K562 (cell line): ENCODE data around the gene TIMM44. TPM values are rescaled to one million over a fixed set of nuclear protein-coding genes. Genes with fewer than 3 reads are reported as not detected.

Experiments
- ARHGAP35 ChIP-seq: fragments of 450-650 bp; IDR thresholded peaks from 2 replicates; pipeline ENCODE4 v1.6.1; 2018; ENCODE audit not compliant: partially characterized antibody
- ARID2 ChIP-seq: fragments of 450-650 bp; IDR thresholded peaks from 2 replicates; pipeline ENCODE4 v1.6.1; 2017; ENCODE audit warnings: antibody characterized with exemption, mild to moderate bottlenecking
- CCNT2 ChIP-seq: IDR thresholded peaks from 2 replicates; pipeline ENCODE4 v1.6.1; 2011; ENCODE audit warnings: borderline replicate concordance, low read depth, mild to moderate bottlenecking, moderate library complexity, mixed read lengths, low read length; ENCODE audit not compliant: insufficient read length; ENCODE audit errors: extremely low read depth
- ELF4 ChIP-seq: fragments of 450-650 bp; formaldehyde crosslinking; IDR thresholded peaks from 2 replicates; pipeline ENCODE4 v1.4.0; 2022; ENCODE audit warnings: missing genetic modification characterization
- ESRRB ChIP-seq: fragments of 250-450 bp; sonication (Bioruptor Pico); IDR thresholded peaks from 2 replicates; pipeline ENCODE4 v1.5.0; 2020; ENCODE audit warnings: mild to moderate bottlenecking, moderate library complexity, borderline replicate concordance
- EWSR1 ChIP-seq: fragments of 450-650 bp; IDR thresholded peaks from 2 replicates; pipeline ENCODE4 v1.6.1; 2018; ENCODE audit warnings: borderline replicate concordance, mild to moderate bottlenecking, low read depth, moderate library complexity; ENCODE audit not compliant: partially characterized antibody
- GABPB1 ChIP-seq: sonication (generic); formaldehyde crosslinking; IDR thresholded peaks from 2 replicates; pipeline ENCODE4 v1.8.0; 2022; ENCODE audit warnings: mild to moderate bottlenecking, missing genetic modification reagents
- HMG20B ChIP-seq: fragments of 250-450 bp; sonication (Bioruptor Pico); IDR thresholded peaks from 2 replicates; pipeline ENCODE4 v1.5.0; 2021; ENCODE audit warnings: mild to moderate bottlenecking
- ILF3 ChIP-seq: fragments of 450-650 bp; IDR thresholded peaks from 2 replicates; pipeline ENCODE4 v1.6.1; 2018; ENCODE audit warnings: antibody characterized with exemption, mild to moderate bottlenecking, moderate library complexity, borderline replicate concordance
- KHSRP ChIP-seq: fragments of 450-650 bp; IDR thresholded peaks from 2 replicates; pipeline ENCODE4 v1.6.1; 2017
- KLF10 ChIP-seq: fragments of 250-450 bp; sonication (Bioruptor Pico); IDR thresholded peaks from 2 replicates; pipeline ENCODE4 v1.6.1; 2021; ENCODE audit warnings: matching md5 sums
- MEIS2 ChIP-seq: fragments of 450-650 bp; IDR thresholded peaks from 2 replicates; pipeline ENCODE4 v1.6.1; 2014; ENCODE audit warnings: mild to moderate bottlenecking; ENCODE audit not compliant: partially characterized antibody
- MYC ChIP-seq, 2 experiments: fragments of 250-450 bp in 1 of 2; sonication (Bioruptor Pico) in 1 of 2; IDR thresholded peaks; 2 replicates each; pipeline versions ENCODE4 v1.5.1 to v1.6.1; 2012 to 2021; ENCODE audit warnings: low read depth in 2 of 2, borderline replicate concordance in 1 of 2, improper control_type of control experiment in 1 of 2, low read length in 1 of 2, mild to moderate bottlenecking in 1 of 2, moderate library complexity in 1 of 2
- RBM39 ChIP-seq: fragments of 200-400 bp; formaldehyde crosslinking; optimal IDR thresholded peaks from 2 replicates; pipeline ENCODE3; 2018; ENCODE audit warnings: low read depth, low read length
- SMARCB1 ChIP-seq: IDR thresholded peaks from 2 replicates; pipeline ENCODE4 v1.6.1; 2011; ENCODE audit warnings: improper control_type of control experiment, low read depth; ENCODE audit not compliant: insufficient read length
- SUPT5H ChIP-seq: fragments of 450-650 bp; IDR thresholded peaks from 2 replicates; pipeline ENCODE4 v1.6.1; 2016
- YY1 ChIP-seq, 3 experiments: IDR thresholded peaks; 2 replicates each; pipeline ENCODE4 v1.6.1; 2011; ENCODE audit warnings: low read length in 2 of 3, mild to moderate bottlenecking in 2 of 3, moderate library complexity in 2 of 3, borderline replicate concordance in 1 of 3, control low read depth in 1 of 3, low read depth in 1 of 3; ENCODE audit not compliant: insufficient read depth in 3 of 3, insufficient replicate concordance in 2 of 3, control insufficient read depth in 1 of 3, insufficient read length in 1 of 3; ENCODE audit errors: extremely low read depth in 1 of 3
- ZBTB7A ChIP-seq: IDR thresholded peaks from 2 replicates; pipeline ENCODE4 v1.6.1; 2011; ENCODE audit warnings: low read depth, mild to moderate bottlenecking, low read length, moderate library complexity, borderline replicate concordance; ENCODE audit not compliant: control insufficient read depth
- ZNF584 ChIP-seq: fragments of 200-800 bp; sonication (Bioruptor generic); IDR thresholded peaks from 2 replicates; pipeline ENCODE4 v1.6.1; 2016; ENCODE audit warnings: low read depth, mild to moderate bottlenecking, missing genetic modification characterization, missing compliant biosample characterization
- ZNF696 ChIP-seq: fragments of 250-450 bp; sonication (Bioruptor Pico); conservative IDR thresholded peaks from 2 replicates; pipeline ENCODE4 v1.4.0; 2020; ENCODE audit warnings: mild to moderate bottlenecking, moderate library complexity
- ZNF707 ChIP-seq: fragments of 250-450 bp; sonication (Bioruptor Pico); conservative IDR thresholded peaks from 2 replicates; pipeline ENCODE4 v1.8.0; 2022; ENCODE audit warnings: inconsistent platforms, mild to moderate bottlenecking, moderate library complexity
- ZNF75A ChIP-seq: fragments of 450-650 bp; formaldehyde crosslinking; IDR thresholded peaks from 2 replicates; pipeline ENCODE4 v1.4.0; 2020; ENCODE audit warnings: mild to moderate bottlenecking
- polyA plus RNA-seq, 8 experiments: library from polyadenylated mRNA; depleted of rRNA in 4 of 8; stranded (reverse) in 5 of 8; unstranded in 3 of 8; fragments of >200 nt; fragmentation: Nextera tagmentation in 2 of 8; fragmentation: Illumina TruSeq in 1 of 8; extraction: Ambion mirVana in 2 of 8; extraction: Trizol in 1 of 8; gene quantifications; 2 replicates each; pipeline versions ENCODE4 v1.2.1 to v1.2.3, GENCODE V29; 2011 to 2014; ENCODE audit warnings: inconsistent platforms in 1 of 8, missing spikeins in 1 of 8
- total RNA-seq, 7 experiments: library from RNA; depleted of rRNA in 6 of 7; stranded (reverse); fragments of >200 nt in 6 of 7; fragmentation: Illumina TruSeq in 2 of 7; extraction: Trizol in 2 of 7; gene quantifications; 2 replicates each; pipeline versions ENCODE4 v1.2.1 to v1.2.3, GENCODE V29; 2011 to 2021; ENCODE audit warnings: low replicate concordance in 1 of 7
- TF ChIP-seq, protein P1 (sequence below), 2 experiments: fragments of 200-800 bp in 1 of 2; sonication (Bioruptor generic) in 1 of 2; sonication (generic) in 1 of 2; formaldehyde crosslinking in 1 of 2; IDR thresholded peaks in 1 of 2; conservative IDR thresholded peaks in 1 of 2; 2 replicates each; pipeline versions ENCODE4 v1.5.0 to v1.6.1; 2016 to 2020; ENCODE audit warnings: missing compliant biosample characterization in 1 of 2, missing genetic modification characterization in 1 of 2, missing genetic modification reagents in 1 of 2
- TF ChIP-seq, protein P2 (sequence below): sonication (generic); formaldehyde crosslinking; IDR thresholded peaks from 2 replicates; pipeline ENCODE4 v1.8.0; 2022; ENCODE audit warnings: missing genetic modification reagents, mild to moderate bottlenecking, borderline replicate concordance

Gene TIMM44
- total and polyA plus RNA-seq, 9 of the 15 experiments (the other 6 are each of a cell fraction or from before 2014, with no cell fraction given) = 10.3 to 231 (median 89.3) TPM

DNA sequence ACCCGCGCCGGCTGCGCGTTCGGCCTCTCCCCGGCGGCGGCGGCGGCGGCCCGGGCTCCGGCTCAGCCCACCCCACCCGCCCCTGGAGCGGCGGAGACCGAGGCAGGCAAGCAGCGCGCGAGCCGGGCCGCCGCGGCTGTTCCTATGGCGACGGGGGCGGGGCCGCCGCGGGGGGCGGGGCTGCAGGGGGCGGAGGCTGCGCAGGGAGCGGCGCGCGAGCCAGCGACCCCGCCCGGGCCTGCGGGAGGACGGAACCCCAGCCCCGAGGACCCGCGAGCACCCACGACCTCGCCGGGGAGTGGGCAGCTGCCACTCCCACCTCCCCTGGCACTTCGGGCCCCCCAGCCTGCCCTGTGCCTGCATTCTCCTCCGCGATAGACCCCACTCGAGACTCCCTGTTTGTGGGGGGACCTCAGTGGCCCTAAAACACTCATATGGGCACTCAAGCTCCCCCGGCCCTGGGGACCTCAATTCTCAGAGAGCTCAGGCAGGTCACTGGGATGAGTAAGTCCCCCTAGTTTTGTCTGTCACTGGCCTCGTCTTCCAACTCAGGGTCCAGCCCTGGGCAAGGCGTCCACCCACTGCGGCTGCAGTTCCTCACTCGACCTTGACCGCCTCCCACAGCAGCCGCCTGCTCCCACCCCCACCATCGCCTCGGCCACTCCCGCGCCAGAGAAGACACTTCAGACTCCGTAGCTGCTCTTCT lies 17.3 kb downstream of the TIMM44 start, which contains the start of gene CTXN1 (continued):
- TF ChIP-seq ZBTB7A (peak; percentile 61; the same call in 1 of the 2 replicates), ILF3 (peak; percentile 79; the same call in 1 of the 2 replicates), KHSRP (no peak), HMG20B (CRISPR knock-in tag) (no peak), SUPT5H (peak; percentile 78), GABPB1 (CRISPR knock-in tag) (peak; percentile 36; the same call in 1 of the 2 replicates), RBM39 (peak; percentile 27), MYC (IDR thresholded peaks at IDR 0.05; ENCODE audit: low read depth, low read length) (0 out of 2 replicates have a peak, but pooled peaks have one; percentile 22), MYC (CRISPR knock-in tag; IDR thresholded peaks at IDR 0.05; ENCODE audit: borderline replicate concordance, low read depth) (no peak), SMARCB1 (no peak), ZNF75A (CRISPR knock-in tag) (peak; percentile 42; the same call in 1 of the 2 replicates), ZNF696 (no peak), MEIS2 (peak; percentile 15), ZNF584 (CRISPR knock-in tag) (no peak), YY1 (IDR thresholded peaks at IDR 0.05; ENCODE audit: borderline replicate concordance in 1 of 3, control insufficient read depth in 1 of 3, extremely low read depth in 1 of 3, insufficient read depth in 3 of 3, insufficient read length in 1 of 3, insufficient replicate concordance in 2 of 3, low read depth in 1 of 3, low read length in 2 of 3) (peak in 1 of 3 experiments; percentile 5), ELF4 (CRISPR knock-in tag) (0 out of 2 replicates have a peak, but pooled peaks have one; percentile 36), ARID2 (no peak), ARHGAP35 (no peak), ZNF707 (CRISPR knock-in tag) (no peak), CCNT2 (peak; percentile 66), KLF10 (CRISPR knock-in tag) (no peak), EWSR1 (no peak), ESRRB (CRISPR knock-in tag) (peak; percentile 41; the same call in 1 of the 2 replicates)
- TF ChIP-seq, protein P1, sequence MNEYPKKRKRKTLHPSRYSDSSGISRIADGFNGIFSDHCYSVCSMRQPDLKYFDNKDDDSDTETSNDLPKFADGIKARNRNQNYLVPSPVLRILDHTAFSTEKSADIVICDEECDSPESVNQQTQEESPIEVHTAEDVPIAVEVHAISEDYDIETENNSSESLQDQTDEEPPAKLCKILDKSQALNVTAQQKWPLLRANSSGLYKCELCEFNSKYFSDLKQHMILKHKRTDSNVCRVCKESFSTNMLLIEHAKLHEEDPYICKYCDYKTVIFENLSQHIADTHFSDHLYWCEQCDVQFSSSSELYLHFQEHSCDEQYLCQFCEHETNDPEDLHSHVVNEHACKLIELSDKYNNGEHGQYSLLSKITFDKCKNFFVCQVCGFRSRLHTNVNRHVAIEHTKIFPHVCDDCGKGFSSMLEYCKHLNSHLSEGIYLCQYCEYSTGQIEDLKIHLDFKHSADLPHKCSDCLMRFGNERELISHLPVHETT (CRISPR knock-in tag; conservative IDR thresholded peaks at IDR 0.05 in 1 of 2, IDR thresholded peaks at IDR 0.05 in 1 of 2) = peak in 1 of 2 experiments; percentile 53; a peak in 1 of 4 replicates
- TF ChIP-seq, protein P2, sequence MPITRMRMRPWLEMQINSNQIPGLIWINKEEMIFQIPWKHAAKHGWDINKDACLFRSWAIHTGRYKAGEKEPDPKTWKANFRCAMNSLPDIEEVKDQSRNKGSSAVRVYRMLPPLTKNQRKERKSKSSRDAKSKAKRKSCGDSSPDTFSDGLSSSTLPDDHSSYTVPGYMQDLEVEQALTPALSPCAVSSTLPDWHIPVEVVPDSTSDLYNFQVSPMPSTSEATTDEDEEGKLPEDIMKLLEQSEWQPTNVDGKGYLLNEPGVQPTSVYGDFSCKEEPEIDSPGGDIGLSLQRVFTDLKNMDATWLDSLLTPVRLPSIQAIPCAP (CRISPR knock-in tag) = no peak
